GM23338 (cell line): Measurements from ENCODE around the gene NDNF. TPM values are rescaled to one million over a fixed set of nuclear protein-coding genes. Genes with fewer than 3 reads are reported as not detected.

Source experiments
- ATAC-seq: fragments of 200-7000 bp; cut with Tn5 transposase; 3 replicates; pipeline ENCODE4 v1.9.1; 2020
- DNase-seq: peaks from one replicate; pipeline ENCODE4 v3.0.0-alpha.2; 2015; ENCODE audit warnings: low spot score
- H2AFZ ChIP-seq: fragments of 200-600 bp; sonication (generic); 2 replicates; pipeline ENCODE4 v1.8.0; 2016; ENCODE audit warnings: antibody characterized with exemption, mild to moderate bottlenecking, moderate library complexity
- H3F3A ChIP-seq: fragments of 200-600 bp; sonication (generic); replicated peaks from 2 replicates; pipeline ENCODE4 v1.8.0; 2017; ENCODE audit warnings: antibody characterized with exemption, mixed run types, low read depth
- H3K27ac ChIP-seq: fragments of 200-600 bp; sonication (generic); 2 replicates; pipeline ENCODE4 v1.6.1; 2016; ENCODE audit warnings: low read depth
- H3K27me3 ChIP-seq: fragments of 200-600 bp; sonication (generic); 2 replicates; pipeline ENCODE4 v1.8.0; 2016; ENCODE audit warnings: mild to moderate bottlenecking, mixed run types, moderate library complexity; ENCODE audit not compliant: insufficient read depth
- H3K36me3 ChIP-seq: fragments of 200-600 bp; sonication (generic); 2 replicates; pipeline ENCODE4 v1.8.0; 2016; ENCODE audit warnings: mild to moderate bottlenecking; ENCODE audit not compliant: insufficient read depth
- H3K4me1 ChIP-seq: fragments of 200-600 bp; sonication (generic); 2 replicates; pipeline ENCODE4 v1.8.0; 2016; ENCODE audit warnings: mild to moderate bottlenecking, moderate library complexity; ENCODE audit not compliant: insufficient read depth
- H3K4me2 ChIP-seq: fragments of 200-600 bp; sonication (generic); 2 replicates; pipeline ENCODE4 v1.7.1; 2017; ENCODE audit warnings: mixed run types
- H3K4me3 ChIP-seq: fragments of 200-600 bp; sonication (generic); 2 replicates; pipeline ENCODE4 v1.6.1; 2016; ENCODE audit warnings: mixed run types
- H3K79me2 ChIP-seq: fragments of 200-600 bp; sonication (generic); replicated peaks from 2 replicates; pipeline ENCODE4 v1.8.0; 2017; ENCODE audit warnings: mild to moderate bottlenecking; ENCODE audit not compliant: insufficient read depth
- H3K9me2 ChIP-seq: fragments of 200-600 bp; sonication (generic); 2 replicates; pipeline ENCODE4 v1.8.0; 2017; ENCODE audit not compliant: insufficient read depth
- H4K20me1 ChIP-seq: fragments of 200-600 bp; sonication (generic); replicated peaks from 2 replicates; pipeline ENCODE4 v1.8.0; 2017; ENCODE audit warnings: mild to moderate bottlenecking; ENCODE audit not compliant: insufficient read depth
- H3K27ac Mint-ChIP-seq: 2 replicates; pipeline ENCODE4 v1.8.0; 2020; ENCODE audit warnings: inconsistent platforms, mild to moderate bottlenecking, moderate library complexity, mixed read lengths
- H3K27me3 Mint-ChIP-seq: 3 replicates; pipeline ENCODE4 v1.8.0; 2022; ENCODE audit warnings: low read depth, mild to moderate bottlenecking, moderate library complexity, mixed read lengths, inconsistent platforms; ENCODE audit not compliant: insufficient read depth, poor library complexity
- H3K36me3 Mint-ChIP-seq: 3 replicates; pipeline ENCODE4 v1.8.0; 2021; ENCODE audit warnings: low read depth, mild to moderate bottlenecking, inconsistent platforms, moderate library complexity, mixed read lengths
- H3K4me1 Mint-ChIP-seq: 3 replicates; pipeline ENCODE4 v1.8.0; 2020; ENCODE audit warnings: mild to moderate bottlenecking, inconsistent platforms, mixed read lengths
- H3K4me3 Mint-ChIP-seq: 3 replicates; pipeline ENCODE4 v1.8.0; 2021; ENCODE audit warnings: moderate library complexity, mild to moderate bottlenecking, inconsistent platforms, mixed read lengths
- H3K9me3 Mint-ChIP-seq: 3 replicates; pipeline ENCODE4 v1.8.0; 2020; ENCODE audit warnings: moderate library complexity, mild to moderate bottlenecking, inconsistent platforms, mixed read lengths
- CREB1 ChIP-seq: fragments of 250-450 bp; sonication (Bioruptor Pico); IDR thresholded peaks from 2 replicates; pipeline ENCODE4 v1.5.0; 2020; ENCODE audit warnings: low read depth, mild to moderate bottlenecking, moderate library complexity
- EZH2 ChIP-seq: fragments of 200-600 bp; sonication (generic); IDR thresholded peaks from one replicate; pipeline ENCODE4 v1.8.0; 2017; ENCODE audit warnings: antibody characterized with exemption, mild to moderate bottlenecking, low read depth; ENCODE audit not compliant: unreplicated experiment
- EZH2phosphoT487 ChIP-seq: fragments of 200-600 bp; sonication (generic); IDR thresholded peaks from one replicate; pipeline ENCODE4 v1.8.1; 2018; ENCODE audit warnings: antibody characterized with exemption; ENCODE audit not compliant: unreplicated experiment
- JUNB ChIP-seq: IDR thresholded peaks from one replicate; pipeline ENCODE4 v1.6.1; 2016; ENCODE audit warnings: antibody characterized with exemption; ENCODE audit not compliant: unreplicated experiment
- NANOG ChIP-seq: IDR thresholded peaks from 2 replicates; pipeline ENCODE4 v1.6.1; 2016; ENCODE audit warnings: antibody characterized with exemption, borderline replicate concordance
- POLR2AphosphoS5 ChIP-seq: IDR thresholded peaks from 2 replicates; pipeline ENCODE4 v1.6.1; 2016; ENCODE audit warnings: antibody characterized with exemption, low read depth
- STAT1 ChIP-seq: IDR thresholded peaks from one replicate; pipeline ENCODE4 v1.6.1; 2016; ENCODE audit warnings: antibody characterized with exemption; ENCODE audit not compliant: unreplicated experiment
- ZNF114 ChIP-seq: fragments of 250-450 bp; sonication (Bioruptor Pico); IDR thresholded peaks from 2 replicates; pipeline ENCODE4 v1.5.0; 2020; ENCODE audit warnings: mild to moderate bottlenecking, moderate library complexity
- ZNF331 ChIP-seq: fragments of 250-450 bp; sonication (Bioruptor Pico); IDR thresholded peaks from 2 replicates; pipeline ENCODE4 v1.5.0; 2020; ENCODE audit warnings: low read depth, mild to moderate bottlenecking, moderate library complexity
- polyA plus RNA-seq: library from polyadenylated mRNA; unstranded; fragments of >200 nt; fragmentation: Nextera tagmentation; extraction: Ambion mirVana; gene quantifications from 2 replicates; pipeline ENCODE4 v1.2.1, GENCODE V29; 2016
- total RNA-seq: library from RNA; depleted of rRNA; stranded (reverse); fragments of >200 nt; shearing (Covaris generic); gene quantifications from 2 replicates; pipeline ENCODE4 v1.2.3, GENCODE V29; 2014
- TF ChIP-seq, protein P1 (sequence below), 2 experiments: fragments of 200-600 bp in 1 of 2; sonication (generic) in 1 of 2; conservative IDR thresholded peaks; 2 replicates each; pipeline versions ENCODE4 v1.5.1 to v1.6.1; 2016 to 2017; ENCODE audit warnings: antibody characterized with exemption in 2 of 2, low read depth in 2 of 2, mild to moderate bottlenecking in 2 of 2, moderate library complexity in 1 of 2
- TF ChIP-seq, protein P2 (sequence below): fragments of 250-450 bp; sonication (Bioruptor Pico); IDR thresholded peaks from 2 replicates; pipeline ENCODE4 v1.5.0; 2020; ENCODE audit warnings: mild to moderate bottlenecking, moderate library complexity
- TF ChIP-seq, protein P3 (sequence below): IDR thresholded peaks from 2 replicates; pipeline ENCODE4 v1.6.1; 2016; ENCODE audit warnings: antibody characterized with exemption
- TF ChIP-seq, protein P4 (sequence below): IDR thresholded peaks from one replicate; pipeline ENCODE4 v1.6.1; 2018; ENCODE audit warnings: antibody characterized with exemption; ENCODE audit not compliant: unreplicated experiment

The NDNF gene
- total and polyA plus RNA-seq, 2 experiments from 2014 or later, result 0.31 to 0.73 TPM

DNA sequence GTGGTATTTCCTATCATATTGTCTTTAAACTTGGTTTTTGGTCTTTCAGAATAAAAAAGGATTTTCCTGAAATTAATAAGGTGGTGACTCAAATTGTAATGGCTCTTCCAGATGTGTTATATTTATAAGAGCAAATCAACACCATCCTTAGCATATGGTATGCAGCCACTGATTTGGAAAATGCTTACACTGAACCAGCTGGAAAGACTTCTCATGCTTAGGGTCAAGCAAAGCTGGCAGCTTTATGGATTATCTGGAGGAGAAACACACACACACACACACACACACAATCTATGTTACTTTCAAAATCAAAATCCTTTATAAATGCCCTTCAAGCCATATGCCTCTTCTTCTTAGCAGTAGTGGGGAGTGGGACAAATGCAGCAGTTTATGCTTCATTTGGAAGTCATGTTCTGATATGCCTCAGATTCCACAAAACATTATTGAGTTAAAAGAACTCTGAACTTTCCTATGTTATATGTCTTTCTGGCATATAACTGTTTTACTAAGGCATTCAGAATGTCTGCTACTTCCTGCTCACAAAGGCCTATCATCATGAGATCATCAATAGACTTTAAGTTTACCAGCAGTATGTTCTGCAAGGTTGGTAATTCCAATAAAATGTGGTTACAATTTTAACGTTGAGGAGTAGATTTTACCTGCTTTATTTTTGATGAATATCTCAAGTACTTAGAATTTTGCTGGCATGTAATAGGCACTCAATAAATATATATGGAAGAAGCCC is 76.9 kb downstream of the NDNF start:
- TF ChIP-seq, protein P1, sequence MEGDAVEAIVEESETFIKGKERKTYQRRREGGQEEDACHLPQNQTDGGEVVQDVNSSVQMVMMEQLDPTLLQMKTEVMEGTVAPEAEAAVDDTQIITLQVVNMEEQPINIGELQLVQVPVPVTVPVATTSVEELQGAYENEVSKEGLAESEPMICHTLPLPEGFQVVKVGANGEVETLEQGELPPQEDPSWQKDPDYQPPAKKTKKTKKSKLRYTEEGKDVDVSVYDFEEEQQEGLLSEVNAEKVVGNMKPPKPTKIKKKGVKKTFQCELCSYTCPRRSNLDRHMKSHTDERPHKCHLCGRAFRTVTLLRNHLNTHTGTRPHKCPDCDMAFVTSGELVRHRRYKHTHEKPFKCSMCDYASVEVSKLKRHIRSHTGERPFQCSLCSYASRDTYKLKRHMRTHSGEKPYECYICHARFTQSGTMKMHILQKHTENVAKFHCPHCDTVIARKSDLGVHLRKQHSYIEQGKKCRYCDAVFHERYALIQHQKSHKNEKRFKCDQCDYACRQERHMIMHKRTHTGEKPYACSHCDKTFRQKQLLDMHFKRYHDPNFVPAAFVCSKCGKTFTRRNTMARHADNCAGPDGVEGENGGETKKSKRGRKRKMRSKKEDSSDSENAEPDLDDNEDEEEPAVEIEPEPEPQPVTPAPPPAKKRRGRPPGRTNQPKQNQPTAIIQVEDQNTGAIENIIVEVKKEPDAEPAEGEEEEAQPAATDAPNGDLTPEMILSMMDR (conservative IDR thresholded peaks at IDR 0.05; ENCODE audit: low read depth in 2 of 2), result no peak
- TF ChIP-seq ZNF331 (CRISPR knock-in tag) (no peak), NANOG (no peak), EZH2phosphoT487 (no peak), ZNF114 (CRISPR knock-in tag) (no peak), JUNB (no peak), STAT1 (no peak), POLR2AphosphoS5 (no peak), CREB1 (CRISPR knock-in tag) (no peak), EZH2 (no peak)
- TF ChIP-seq, protein P2, sequence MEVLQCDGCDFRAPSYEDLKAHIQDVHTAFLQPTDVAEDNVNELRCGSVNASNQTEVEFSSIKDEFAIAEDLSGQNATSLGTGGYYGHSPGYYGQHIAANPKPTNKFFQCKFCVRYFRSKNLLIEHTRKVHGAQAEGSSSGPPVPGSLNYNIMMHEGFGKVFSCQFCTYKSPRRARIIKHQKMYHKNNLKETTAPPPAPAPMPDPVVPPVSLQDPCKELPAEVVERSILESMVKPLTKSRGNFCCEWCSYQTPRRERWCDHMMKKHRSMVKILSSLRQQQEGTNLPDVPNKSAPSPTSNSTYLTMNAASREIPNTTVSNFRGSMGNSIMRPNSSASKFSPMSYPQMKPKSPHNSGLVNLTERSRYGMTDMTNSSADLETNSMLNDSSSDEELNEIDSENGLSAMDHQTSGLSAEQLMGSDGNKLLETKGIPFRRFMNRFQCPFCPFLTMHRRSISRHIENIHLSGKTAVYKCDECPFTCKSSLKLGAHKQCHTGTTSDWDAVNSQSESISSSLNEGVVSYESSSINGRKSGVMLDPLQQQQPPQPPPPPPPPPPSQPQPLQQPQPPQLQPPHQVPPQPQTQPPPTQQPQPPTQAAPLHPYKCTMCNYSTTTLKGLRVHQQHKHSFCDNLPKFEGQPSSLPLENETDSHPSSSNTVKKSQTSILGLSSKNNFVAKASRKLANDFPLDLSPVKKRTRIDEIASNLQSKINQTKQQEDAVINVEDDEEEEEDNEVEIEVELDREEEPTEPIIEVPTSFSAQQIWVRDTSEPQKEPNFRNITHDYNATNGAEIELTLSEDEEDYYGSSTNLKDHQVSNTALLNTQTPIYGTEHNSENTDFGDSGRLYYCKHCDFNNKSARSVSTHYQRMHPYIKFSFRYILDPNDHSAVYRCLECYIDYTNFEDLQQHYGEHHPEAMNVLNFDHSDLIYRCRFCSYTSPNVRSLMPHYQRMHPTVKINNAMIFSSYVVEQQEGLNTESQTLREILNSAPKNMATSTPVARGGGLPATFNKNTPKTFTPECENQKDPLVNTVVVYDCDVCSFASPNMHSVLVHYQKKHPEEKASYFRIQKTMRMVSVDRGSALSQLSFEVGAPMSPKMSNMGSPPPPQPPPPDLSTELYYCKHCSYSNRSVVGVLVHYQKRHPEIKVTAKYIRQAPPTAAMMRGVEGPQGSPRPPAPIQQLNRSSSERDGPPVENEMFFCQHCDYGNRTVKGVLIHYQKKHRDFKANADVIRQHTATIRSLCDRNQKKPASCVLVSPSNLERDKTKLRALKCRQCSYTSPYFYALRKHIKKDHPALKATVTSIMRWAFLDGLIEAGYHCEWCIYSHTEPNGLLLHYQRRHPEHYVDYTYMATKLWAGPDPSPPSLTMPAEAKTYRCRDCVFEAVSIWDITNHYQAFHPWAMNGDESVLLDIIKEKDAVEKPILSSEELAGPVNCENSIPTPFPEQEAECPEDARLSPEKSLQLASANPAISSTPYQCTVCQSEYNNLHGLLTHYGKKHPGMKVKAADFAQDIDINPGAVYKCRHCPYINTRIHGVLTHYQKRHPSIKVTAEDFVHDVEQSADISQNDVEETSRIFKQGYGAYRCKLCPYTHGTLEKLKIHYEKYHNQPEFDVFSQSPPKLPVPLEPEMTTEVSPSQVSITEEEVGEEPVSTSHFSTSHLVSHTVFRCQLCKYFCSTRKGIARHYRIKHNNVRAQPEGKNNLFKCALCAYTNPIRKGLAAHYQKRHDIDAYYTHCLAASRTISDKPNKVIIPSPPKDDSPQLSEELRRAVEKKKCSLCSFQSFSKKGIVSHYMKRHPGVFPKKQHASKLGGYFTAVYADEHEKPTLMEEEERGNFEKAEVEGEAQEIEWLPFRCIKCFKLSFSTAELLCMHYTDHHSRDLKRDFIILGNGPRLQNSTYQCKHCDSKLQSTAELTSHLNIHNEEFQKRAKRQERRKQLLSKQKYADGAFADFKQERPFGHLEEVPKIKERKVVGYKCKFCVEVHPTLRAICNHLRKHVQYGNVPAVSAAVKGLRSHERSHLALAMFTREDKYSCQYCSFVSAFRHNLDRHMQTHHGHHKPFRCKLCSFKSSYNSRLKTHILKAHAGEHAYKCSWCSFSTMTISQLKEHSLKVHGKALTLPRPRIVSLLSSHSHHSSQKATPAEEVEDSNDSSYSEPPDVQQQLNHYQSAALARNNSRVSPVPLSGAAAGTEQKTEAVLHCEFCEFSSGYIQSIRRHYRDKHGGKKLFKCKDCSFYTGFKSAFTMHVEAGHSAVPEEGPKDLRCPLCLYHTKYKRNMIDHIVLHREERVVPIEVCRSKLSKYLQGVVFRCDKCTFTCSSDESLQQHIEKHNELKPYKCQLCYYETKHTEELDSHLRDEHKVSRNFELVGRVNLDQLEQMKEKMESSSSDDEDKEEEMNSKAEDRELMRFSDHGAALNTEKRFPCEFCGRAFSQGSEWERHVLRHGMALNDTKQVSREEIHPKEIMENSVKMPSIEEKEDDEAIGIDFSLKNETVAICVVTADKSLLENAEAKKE (CRISPR knock-in tag), result no peak
- TF ChIP-seq, protein P3, sequence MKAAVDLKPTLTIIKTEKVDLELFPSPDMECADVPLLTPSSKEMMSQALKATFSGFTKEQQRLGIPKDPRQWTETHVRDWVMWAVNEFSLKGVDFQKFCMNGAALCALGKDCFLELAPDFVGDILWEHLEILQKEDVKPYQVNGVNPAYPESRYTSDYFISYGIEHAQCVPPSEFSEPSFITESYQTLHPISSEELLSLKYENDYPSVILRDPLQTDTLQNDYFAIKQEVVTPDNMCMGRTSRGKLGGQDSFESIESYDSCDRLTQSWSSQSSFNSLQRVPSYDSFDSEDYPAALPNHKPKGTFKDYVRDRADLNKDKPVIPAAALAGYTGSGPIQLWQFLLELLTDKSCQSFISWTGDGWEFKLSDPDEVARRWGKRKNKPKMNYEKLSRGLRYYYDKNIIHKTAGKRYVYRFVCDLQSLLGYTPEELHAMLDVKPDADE, result no peak
- TF ChIP-seq, protein P4, sequence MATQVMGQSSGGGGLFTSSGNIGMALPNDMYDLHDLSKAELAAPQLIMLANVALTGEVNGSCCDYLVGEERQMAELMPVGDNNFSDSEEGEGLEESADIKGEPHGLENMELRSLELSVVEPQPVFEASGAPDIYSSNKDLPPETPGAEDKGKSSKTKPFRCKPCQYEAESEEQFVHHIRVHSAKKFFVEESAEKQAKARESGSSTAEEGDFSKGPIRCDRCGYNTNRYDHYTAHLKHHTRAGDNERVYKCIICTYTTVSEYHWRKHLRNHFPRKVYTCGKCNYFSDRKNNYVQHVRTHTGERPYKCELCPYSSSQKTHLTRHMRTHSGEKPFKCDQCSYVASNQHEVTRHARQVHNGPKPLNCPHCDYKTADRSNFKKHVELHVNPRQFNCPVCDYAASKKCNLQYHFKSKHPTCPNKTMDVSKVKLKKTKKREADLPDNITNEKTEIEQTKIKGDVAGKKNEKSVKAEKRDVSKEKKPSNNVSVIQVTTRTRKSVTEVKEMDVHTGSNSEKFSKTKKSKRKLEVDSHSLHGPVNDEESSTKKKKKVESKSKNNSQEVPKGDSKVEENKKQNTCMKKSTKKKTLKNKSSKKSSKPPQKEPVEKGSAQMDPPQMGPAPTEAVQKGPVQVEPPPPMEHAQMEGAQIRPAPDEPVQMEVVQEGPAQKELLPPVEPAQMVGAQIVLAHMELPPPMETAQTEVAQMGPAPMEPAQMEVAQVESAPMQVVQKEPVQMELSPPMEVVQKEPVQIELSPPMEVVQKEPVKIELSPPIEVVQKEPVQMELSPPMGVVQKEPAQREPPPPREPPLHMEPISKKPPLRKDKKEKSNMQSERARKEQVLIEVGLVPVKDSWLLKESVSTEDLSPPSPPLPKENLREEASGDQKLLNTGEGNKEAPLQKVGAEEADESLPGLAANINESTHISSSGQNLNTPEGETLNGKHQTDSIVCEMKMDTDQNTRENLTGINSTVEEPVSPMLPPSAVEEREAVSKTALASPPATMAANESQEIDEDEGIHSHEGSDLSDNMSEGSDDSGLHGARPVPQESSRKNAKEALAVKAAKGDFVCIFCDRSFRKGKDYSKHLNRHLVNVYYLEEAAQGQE, result no peak
- peaks cover 6% of the 10 kb centered on the region for H3K4me1 ChIP-seq
- peaks cover 9% of the 10 kb centered on the region for H3K4me1 Mint-ChIP-seq
- no peak overlapping the region for H2AFZ ChIP-seq
- no peak overlapping the region for H3K27ac ChIP-seq
- no peaks in the 10 kb centered on the region for H3K36me3 ChIP-seq
- H3K9me2 ChIP-seq, result no peaks in the 10 kb centered on the region
- peaks cover 3% of the 10 kb centered on the region for H3K27me3 Mint-ChIP-seq
- no peaks in the 10 kb centered on the region for H4K20me1 ChIP-seq
- H3K79me2 ChIP-seq, result no peaks in the 10 kb centered on the region
- peaks cover 5% of the 10 kb centered on the region; the same call in 1 of the 3 replicates for H3K9me3 Mint-ChIP-seq
- no peaks in the 10 kb centered on the region for H3K27me3 ChIP-seq
- DNase-seq (no peak), ATAC-seq (no peak)
- H3K27ac Mint-ChIP-seq, result no peak overlapping the region
- H3K4me3 Mint-ChIP-seq, result no peak overlapping the region
- no peaks in the 10 kb centered on the region for H3F3A ChIP-seq
- no peaks in the 10 kb centered on the region for H3K36me3 Mint-ChIP-seq
- no peak overlapping the region for H3K4me3 ChIP-seq
- H3K4me2 ChIP-seq, result no peak overlapping the region
